ENCODE measurements around the gene SPATA6.
A peak's percentile ranks its signal among the peaks of the same experiment; 100 is the strongest.
"Not testable (repeated sequence)": the region's sequence is repeated elsewhere in the genome, so short reads cannot be mapped to it uniquely, and the experiment has no call there.

The SPATA6 gene

DNA sequence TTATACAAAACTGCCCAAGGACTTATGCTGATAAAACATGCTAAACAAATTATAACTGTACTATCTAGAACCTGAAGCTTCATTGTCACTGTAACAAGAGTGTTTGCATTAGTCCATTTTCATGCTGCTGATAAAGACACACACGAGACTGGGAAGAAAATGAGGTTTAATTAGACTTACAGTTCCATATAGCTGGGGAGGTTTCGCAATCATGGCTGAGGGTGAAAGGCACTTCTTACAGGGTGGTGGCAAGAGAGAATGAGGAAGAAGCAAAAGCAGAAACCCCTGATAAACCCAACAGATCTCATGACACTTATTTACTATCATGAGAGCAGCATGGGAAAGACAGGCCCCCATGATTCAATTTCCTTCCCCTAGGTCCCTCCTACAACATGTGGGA lies 100.4 kb downstream of the SPATA6 start:
- no peak for DNase-seq
- intact Hi-C loops (cut with DNase I) = no loop called here

DNA sequence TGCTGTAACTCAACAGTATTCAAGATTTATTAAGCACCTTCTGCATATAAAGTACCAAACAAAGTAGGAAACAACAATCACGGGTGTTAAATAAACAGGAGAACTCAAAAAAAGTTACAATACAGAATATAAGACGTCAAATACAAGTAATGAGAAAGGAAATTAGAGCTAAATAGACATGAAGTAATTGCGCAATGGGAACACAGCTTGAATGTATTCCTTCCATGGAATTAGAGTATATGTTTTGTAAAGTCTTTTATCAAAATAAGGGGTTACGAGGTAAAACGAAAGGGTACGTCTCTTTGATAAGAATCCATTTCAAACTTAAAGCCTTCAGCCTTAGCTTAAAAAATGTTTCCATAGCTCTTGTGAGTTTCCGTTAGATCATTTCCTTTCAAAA lies 109.1 kb downstream of the SPATA6 start:
- intact Hi-C loops (cut with DNase I) = no loop called here
- no peak for DNase-seq

- no peak for DNase-seq
Measured at GRCh38 chr1:48356901-48357300, 115.1 kb downstream of the SPATA6 start.

GRCh38 chr1:48344373-48344772 lies 127.6 kb downstream of the SPATA6 start:
- intact Hi-C loops (cut with DNase I) = no loop called here
- no peak for DNase-seq

More at GRCh38 chr1:48356901-48357300, 115.1 kb downstream of the SPATA6 start:
- intact Hi-C loops (cut with DNase I) = loop anchor here (2.0 to 10.0 kb wide), 2 partner anchors 142 to 178 kb away; no protein-coding TSS in a partner anchor

- DNase-seq = no peak
- intact Hi-C loops (cut with DNase I) = no loop called here
Measured at GRCh38 chr1:48341221-48341620, 130.8 kb downstream of the SPATA6 start.

DNA sequence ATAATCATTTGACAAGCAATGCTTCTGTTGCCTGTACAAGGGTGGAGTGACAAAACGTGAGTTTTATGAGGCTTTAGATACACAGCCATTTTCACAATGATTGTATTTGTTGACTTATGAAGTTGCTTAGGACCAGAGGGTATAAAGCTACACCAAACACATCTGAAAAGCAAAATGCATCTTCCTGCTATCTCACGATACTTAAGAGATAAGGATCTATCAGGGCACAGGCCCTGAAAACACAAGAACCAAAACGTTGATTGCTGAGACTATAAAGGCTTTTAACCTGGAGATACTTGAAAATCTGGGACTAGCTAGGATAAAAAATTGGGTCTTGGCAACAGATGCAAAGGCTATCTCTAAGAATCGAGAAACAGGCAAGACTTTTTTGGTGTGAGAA lies 133.7 kb downstream of the SPATA6 start:
- intact Hi-C loops (cut with DNase I) = no loop called here
- no peak for DNase-seq

- intact Hi-C loops (cut with DNase I) = no loop called here
- DNase-seq = no peak
Measured at GRCh38 chr1:48333316-48333715, 138.7 kb downstream of the SPATA6 start.

- intact Hi-C loops (cut with DNase I) = no loop called here
- no peak for DNase-seq
Measured at GRCh38 chr1:48332115-48332514, 139.9 kb downstream of the SPATA6 start.

- DNase-seq = peak in 1 of 10 donors; percentile 59
Measured at GRCh38 chr1:48329905-48330304, 142.1 kb downstream of the SPATA6 start.

GRCh38 chr1:48329486-48329885 lies 142.5 kb downstream of the SPATA6 start:
- intact Hi-C loops (cut with DNase I) = no loop called here
- DNase-seq = peak in 1 of 10 donors; percentile 31

More at GRCh38 chr1:48329905-48330304, 142.1 kb downstream of the SPATA6 start:
- intact Hi-C loops (cut with DNase I) = no loop called here

DNA sequence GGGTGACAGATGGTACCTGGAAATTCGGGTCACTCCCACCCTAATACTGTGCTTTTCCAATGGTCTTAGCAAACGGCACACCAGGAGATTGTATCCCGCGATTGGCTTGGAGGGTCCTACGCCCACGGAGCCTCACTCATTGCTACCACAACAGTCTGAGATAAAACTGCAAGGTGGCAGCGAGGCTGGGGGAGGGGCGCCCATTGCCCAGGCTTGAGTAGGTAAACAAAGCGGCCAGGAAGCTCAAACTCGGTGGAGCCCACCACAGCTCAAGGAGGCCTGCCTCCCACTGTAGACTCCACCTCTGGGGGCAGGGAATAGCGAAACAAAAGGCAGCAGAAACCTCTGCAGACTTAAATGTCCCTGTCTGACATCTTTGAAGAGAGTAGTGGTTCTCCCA lies 160.2 kb downstream of the SPATA6 start:
- DNase-seq = peak in 1 of 10 donors; percentile 13
- intact Hi-C loops (cut with DNase I) = not testable (repeated sequence)

GRCh38 chr1:48309564-48310082 lies 162.4 kb downstream of the SPATA6 start:
- no peak for DNase-seq
- intact Hi-C loops (cut with DNase I) = no loop called here

DNA sequence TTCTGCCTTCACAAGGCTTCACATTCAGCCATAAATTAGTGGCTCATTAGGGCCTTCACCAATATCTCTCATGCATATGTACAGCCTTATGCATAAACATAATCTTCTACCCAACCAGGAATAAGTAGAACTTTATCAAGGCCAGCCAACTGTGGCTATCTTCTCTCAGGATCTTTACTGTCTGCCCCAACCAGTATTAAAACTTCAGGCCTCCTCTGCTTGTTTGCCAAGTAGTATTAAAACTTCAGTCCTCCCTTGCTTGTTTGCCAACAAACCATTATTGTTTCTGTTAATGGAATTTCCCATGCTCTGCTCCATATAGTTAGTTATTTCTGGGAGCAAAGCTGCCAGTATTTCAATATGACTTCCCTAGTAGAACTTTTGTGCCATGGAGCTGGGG lies 169.4 kb downstream of the SPATA6 start:
- intact Hi-C loops (cut with DNase I) = no loop called here
- no peak for DNase-seq

DNA sequence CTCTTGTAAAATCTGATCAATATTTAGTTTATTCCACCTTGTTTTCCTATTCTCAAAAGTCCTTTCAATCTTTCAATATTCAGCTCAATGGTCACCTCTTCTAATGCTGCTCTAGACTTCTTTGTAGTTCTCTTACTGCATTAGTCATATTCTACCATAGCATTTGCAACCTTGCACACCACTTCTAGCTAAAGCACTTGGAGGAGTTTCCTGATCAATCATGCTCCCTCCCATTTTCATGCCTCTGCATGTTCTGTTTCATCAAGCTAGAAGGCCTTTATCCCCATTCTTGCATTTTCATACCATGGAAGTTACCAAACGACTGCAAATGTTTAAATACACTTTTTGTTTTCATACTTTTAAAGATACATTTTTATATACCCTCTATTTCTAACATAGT lies 177.3 kb downstream of the SPATA6 start:
- intact Hi-C loops (cut with DNase I) = no loop called here
- DNase-seq = no peak

GRCh38 chr1:48294094-48294493 lies 177.9 kb downstream of the SPATA6 start:
- intact Hi-C loops (cut with DNase I) = not testable (repeated sequence)
- peak in 1 of 10 donors; percentile 41 for DNase-seq

- intact Hi-C loops (cut with DNase I) = no loop called here
- DNase-seq = peak in 1 of 10 donors; percentile 29
Measured at GRCh38 chr1:48292706-48293105, 179.3 kb downstream of the SPATA6 start.

- intact Hi-C loops (cut with DNase I) = no loop called here
- no peak for DNase-seq
Measured at GRCh38 chr1:48291421-48291820, 180.6 kb downstream of the SPATA6 start.

DNA sequence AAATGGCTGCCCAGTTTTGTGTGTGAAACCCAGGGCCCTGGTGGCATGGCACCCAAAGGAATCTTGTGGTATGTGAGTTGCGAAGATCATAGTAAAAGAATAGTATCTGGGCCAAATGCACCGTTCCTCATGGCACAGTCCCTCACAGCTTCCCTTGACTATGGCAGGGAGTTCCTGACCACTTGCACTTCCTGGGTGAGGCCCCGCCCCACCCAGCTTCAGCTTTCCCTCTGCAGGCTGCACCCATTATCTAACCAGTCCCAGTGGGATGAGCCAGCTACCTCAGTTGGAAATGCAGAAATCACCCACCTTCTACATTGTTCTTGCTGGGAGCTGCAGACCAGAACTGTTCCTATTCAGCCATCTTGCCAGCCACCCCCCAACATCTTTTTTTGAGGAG lies 186.5 kb downstream of the SPATA6 start:
- intact Hi-C loops (cut with DNase I) = no loop called here
- DNase-seq = peak in 1 of 10 donors; percentile 32

DNA sequence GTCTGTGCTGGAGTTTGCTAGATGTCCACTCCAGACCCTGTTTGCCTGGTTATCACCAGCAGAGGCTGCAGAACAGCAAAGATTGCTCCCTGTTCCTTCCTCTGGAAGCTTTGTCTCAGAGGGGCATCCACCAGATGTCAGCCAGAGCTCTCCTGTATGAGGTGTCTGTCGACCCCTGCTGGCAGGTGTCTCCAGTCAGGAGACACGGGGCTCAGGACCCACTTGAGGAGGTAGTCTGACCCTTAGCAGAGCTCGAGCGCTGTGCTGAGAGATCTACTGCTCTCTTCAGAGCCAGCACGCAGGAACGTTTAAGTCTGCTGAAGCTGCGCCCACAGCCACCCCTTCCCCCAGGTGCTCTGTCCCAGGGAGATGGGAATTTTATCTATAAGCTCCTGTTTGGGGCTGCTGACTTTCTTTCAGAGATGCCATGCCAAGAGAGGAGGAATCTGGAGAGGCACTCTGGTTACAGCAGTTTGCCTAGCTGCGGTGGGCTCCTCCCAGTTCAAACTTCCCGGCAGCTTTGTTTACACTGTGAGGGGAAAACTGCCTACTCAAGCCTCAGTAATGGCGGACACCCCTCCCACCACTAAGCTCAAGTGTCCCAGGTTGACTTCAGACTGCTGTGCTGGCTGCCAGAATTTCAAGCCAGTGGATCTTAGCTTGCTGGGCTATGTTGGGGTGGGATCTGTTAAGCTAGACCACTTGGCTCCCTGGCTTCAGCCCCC lies 187.1 kb downstream of the SPATA6 start:
- intact Hi-C loops (cut with DNase I) = not testable (repeated sequence)
- DNase-seq = peak in 1 of 10 donors; percentile 23

DNA sequence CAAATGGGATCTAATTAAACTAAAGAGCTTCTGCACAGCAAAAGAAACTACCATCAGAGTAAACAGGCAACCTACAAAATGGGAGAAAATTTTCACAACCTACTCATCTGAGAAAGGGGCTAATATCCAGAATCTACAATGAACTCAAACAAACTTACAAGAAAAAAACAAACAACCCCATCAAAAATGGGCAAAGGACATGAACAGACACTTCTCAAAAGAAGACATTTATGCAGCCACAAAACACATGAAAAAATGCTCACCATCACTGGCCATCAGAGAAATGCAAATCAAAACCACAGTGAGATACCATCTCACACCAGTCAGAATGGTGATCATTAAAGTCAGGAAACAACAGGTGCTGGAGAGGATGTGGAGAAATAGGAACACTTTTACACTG lies 189.7 kb downstream of the SPATA6 start:
- intact Hi-C loops (cut with DNase I); DNase-seq: not testable (repeated sequence)

DNA sequence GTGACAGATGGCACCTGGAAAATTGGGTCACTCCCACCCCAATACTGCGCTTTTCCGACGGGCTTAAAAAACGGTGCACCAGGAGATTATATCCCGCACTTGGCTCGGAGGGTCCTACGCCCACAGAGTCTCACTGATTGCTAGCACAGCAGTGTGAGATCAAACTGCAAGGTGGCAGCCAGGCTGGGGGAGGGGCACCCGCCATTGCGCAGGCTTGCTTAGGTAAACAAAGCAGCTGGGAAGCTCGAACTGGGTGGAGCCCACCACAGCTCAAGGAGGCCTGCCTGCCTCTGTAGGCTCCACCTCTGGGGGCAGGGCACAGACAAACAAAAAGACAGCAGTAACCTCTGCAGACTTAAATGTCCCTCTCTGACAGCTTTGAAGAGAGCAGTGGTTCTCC lies 194.6 kb downstream of the SPATA6 start:
- intact Hi-C loops (cut with DNase I); DNase-seq: not testable (repeated sequence)

DNA sequence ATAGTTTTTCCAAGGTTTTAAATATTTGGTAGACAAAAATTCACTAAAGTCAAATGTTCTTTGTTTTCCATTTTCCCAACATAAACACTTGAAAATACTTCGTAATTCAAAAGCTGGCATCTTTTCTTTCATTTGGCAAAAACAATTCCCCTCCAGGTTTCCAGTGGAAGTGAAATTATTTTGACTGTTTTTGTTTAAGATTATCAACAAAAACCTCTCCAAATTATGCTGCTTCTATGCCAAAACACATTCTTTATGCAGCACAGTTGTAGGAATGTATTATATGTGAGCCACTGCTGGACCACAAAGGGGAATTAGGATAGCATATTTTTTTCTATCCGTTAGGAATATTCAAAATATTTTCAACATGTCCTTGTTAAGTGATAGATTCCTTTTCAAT lies 205.4 kb downstream of the SPATA6 start:
- DNase-seq = no peak
- intact Hi-C loops (cut with DNase I) = no loop called here
